IPS-20b (cell line): Measurements from ENCODE around the gene PRIMA1.

ENCODE experiments used
- H3K27ac ChIP-seq: one replicate; pipeline ENCODE4 v1.5.1; 2013; ENCODE audit warnings: low read length
- H3K27me3 ChIP-seq: 2 replicates; pipeline ENCODE4 v1.6.1; 2013; ENCODE audit warnings: mild to moderate bottlenecking, low read length, inconsistent platforms; ENCODE audit not compliant: insufficient read depth
- H3K36me3 ChIP-seq: 2 replicates; pipeline ENCODE4 v1.6.1; 2013; ENCODE audit warnings: low read depth, mild to moderate bottlenecking, inconsistent platforms, low read length, moderate library complexity; ENCODE audit not compliant: insufficient read depth
- H3K4me1 ChIP-seq: 2 replicates; pipeline ENCODE4 v1.6.1; 2013; ENCODE audit warnings: mild to moderate bottlenecking, control low read depth, inconsistent platforms, low read length, moderate library complexity; ENCODE audit not compliant: insufficient read depth
- H3K4me3 ChIP-seq: 2 replicates; pipeline ENCODE4 v1.5.1; 2013; ENCODE audit warnings: mild to moderate bottlenecking, low read length, inconsistent platforms
- H3K9ac ChIP-seq: 2 replicates; pipeline ENCODE4 v1.6.1; 2013; ENCODE audit warnings: low read depth, mild to moderate bottlenecking, inconsistent platforms, low read length, moderate library complexity
- H3K9me3 ChIP-seq: 2 replicates; pipeline ENCODE4 v1.6.1; 2013; ENCODE audit warnings: mild to moderate bottlenecking, low read depth, low read length, inconsistent platforms; ENCODE audit not compliant: insufficient read depth

Gene PRIMA1

DNA sequence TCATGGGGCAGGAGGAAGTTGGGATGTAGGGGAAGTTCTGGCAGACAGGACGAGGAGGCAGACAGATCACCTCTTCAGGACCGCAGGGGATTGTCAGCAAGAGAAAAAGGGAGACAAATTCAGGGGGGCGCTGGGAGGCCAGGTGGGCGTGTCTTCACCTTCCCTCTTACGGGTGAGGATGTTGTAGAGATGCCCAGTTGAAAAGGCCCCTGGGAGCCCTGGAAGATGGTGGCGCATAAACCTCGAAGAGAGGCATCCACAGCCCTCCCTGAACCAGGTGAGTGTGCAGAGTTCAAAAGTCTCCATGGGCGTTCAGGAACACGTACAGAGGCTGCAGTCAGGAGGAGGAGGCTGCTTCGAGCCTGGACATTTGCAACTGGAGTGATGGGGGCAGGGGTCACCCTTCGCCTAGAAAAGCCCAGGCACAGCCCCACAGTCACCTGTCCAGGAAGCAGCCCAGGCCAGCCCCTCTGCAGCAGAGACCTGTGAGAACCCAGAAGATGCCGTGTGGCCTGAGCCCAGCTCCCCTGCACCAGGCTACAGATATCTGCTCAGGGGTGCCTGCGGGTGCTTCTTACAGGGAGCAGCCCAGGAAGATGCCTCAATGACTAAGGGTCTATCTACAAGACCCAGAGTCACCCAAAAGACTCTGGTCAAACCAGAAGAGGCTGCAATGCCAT lies 74.4 kb downstream of the PRIMA1 start:
- Histone ChIP-seq H3K27me3 (no peaks in the 10 kb centered on the region), H3K9ac (no peak overlapping the region), H3K9me3 (no peaks in the 10 kb centered on the region), H3K4me3 (no peak overlapping the region), H3K36me3 (no peaks in the 10 kb centered on the region), H3K27ac (no peak overlapping the region), H3K4me1 (peaks cover 11% of the 10 kb centered on the region; the same call in 1 of the 2 replicates)

GRCh38 chr14:93712838-93713724 lies 75.2 kb downstream of the PRIMA1 start:
- H3K4me1 ChIP-seq, result peaks cover 11% of the 10 kb centered on the region; the same call in 1 of the 2 replicates
- H3K36me3 ChIP-seq, result no peaks in the 10 kb centered on the region
- no peaks in the 10 kb centered on the region for H3K9me3 ChIP-seq
- H3K9ac ChIP-seq, result no peak overlapping the region
- H3K27ac ChIP-seq, result no peak overlapping the region
- H3K4me3 ChIP-seq, result no peak overlapping the region
- no peaks in the 10 kb centered on the region for H3K27me3 ChIP-seq

GRCh38 chr14:93712079-93712837 lies 76.0 kb downstream of the PRIMA1 start:
- Histone ChIP-seq H3K4me1 (peaks cover 11% of the 10 kb centered on the region; the same call in 1 of the 2 replicates), H3K9ac (no peak overlapping the region), H3K27ac (no peak overlapping the region), H3K36me3 (no peaks in the 10 kb centered on the region), H3K9me3 (no peaks in the 10 kb centered on the region), H3K4me3 (no peak overlapping the region), H3K27me3 (no peaks in the 10 kb centered on the region)

DNA sequence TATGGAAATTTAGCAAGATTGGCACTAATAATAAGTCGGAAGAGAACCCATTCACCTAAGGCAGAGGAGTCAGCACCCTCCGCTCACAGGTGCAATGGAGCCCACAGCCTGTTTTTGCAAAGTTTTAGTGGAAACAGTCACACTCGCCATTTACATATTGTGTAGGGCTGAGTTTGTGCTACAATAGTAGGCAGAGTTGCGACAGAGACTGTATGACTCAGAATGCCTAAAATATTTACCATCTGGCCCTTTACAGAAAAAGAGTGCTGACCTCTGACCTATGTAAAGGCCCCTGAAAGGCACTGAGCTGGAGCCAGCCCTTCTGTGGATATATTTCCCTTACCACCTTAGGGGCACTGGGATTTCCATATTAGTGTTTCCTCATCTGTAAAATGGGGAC lies 79.0 kb downstream of the PRIMA1 start:
- no peak overlapping the region for H3K9ac ChIP-seq
- no peaks in the 10 kb centered on the region for H3K36me3 ChIP-seq
- H3K9me3 ChIP-seq, result no peaks in the 10 kb centered on the region
- H3K4me1 ChIP-seq, result peaks cover 11% of the 10 kb centered on the region; the same call in 1 of the 2 replicates
- H3K27ac ChIP-seq, result no peak overlapping the region
- no peak overlapping the region for H3K4me3 ChIP-seq
- H3K27me3 ChIP-seq, result no peaks in the 10 kb centered on the region

DNA sequence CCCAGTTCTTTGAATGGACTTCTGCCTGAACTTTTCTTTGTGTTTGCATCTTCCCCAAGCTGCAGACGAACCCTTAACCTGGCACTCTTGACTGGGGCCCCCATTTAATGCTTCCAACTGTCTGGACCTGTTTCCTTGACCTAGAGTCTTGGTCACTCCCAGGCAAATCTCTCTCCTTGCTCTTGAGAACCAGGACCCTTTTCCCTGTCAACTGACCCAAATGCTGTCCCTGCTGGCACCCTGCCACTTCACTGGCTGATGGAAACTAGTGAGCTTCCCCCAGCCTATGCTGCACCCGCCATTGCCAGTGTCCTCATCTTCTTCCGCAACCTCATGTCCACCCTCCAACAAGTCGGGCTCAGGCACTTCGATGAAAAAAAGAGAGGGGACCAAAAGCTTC lies 79.5 kb downstream of the PRIMA1 start:
- H3K27me3 ChIP-seq, result no peaks in the 10 kb centered on the region

DNA sequence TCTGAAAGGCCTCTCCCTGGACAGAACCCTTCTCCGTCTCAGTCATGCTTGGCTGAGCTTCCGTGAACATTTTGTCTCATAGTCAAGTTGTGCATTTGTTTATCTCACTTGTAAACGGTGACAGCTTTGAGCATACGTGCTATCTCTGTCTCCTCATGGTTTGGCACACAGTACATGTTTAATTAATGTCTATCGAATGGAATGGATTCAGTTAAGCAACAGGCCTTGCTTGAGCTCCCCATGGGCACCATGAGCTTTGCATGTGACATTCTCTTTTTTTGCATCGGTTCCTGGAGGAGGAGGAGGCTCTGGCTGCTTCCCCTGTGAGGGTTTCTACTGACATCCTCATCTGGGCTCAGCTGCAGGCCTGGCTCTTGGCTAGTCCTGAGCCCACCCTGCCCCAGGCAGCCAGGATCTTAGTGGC lies 80.0 kb downstream of the PRIMA1 start:
- Histone ChIP-seq H3K27ac (no peak overlapping the region), H3K9ac (no peak overlapping the region), H3K9me3 (no peaks in the 10 kb centered on the region), H3K4me3 (no peak overlapping the region), H3K36me3 (no peaks in the 10 kb centered on the region), H3K27me3 (no peaks in the 10 kb centered on the region), H3K4me1 (peaks cover 11% of the 10 kb centered on the region; the same call in 1 of the 2 replicates)

More for the DNA sequence above, 79.5 kb downstream of the PRIMA1 start:
- Histone ChIP-seq H3K4me1 (peaks cover 11% of the 10 kb centered on the region; the same call in 1 of the 2 replicates), H3K4me3 (no peak overlapping the region), H3K36me3 (no peaks in the 10 kb centered on the region), H3K9me3 (no peaks in the 10 kb centered on the region), H3K27ac (no peak overlapping the region), H3K9ac (no peak overlapping the region)

- H3K36me3 ChIP-seq, result no peaks in the 10 kb centered on the region
- H3K27ac ChIP-seq, result no peak overlapping the region
- no peaks in the 10 kb centered on the region for H3K27me3 ChIP-seq
- no peak overlapping the region for H3K9ac ChIP-seq
- no peak overlapping the region for H3K4me3 ChIP-seq
- peaks cover 7% of the 10 kb centered on the region; the same call in 1 of the 2 replicates for H3K4me1 ChIP-seq
- H3K9me3 ChIP-seq, result no peaks in the 10 kb centered on the region
Measured at GRCh38 chr14:93707475-93707874, 80.8 kb downstream of the PRIMA1 start.

GRCh38 chr14:93706360-93706955 lies 81.8 kb downstream of the PRIMA1 start:
- H3K9me3 ChIP-seq, result no peaks in the 10 kb centered on the region
- H3K9ac ChIP-seq, result no peak overlapping the region
- no peak overlapping the region for H3K27ac ChIP-seq
- no peaks in the 10 kb centered on the region for H3K36me3 ChIP-seq
- H3K4me3 ChIP-seq, result no peak overlapping the region
- 0 out of 2 replicates have a peak, but pooled peaks cover 2% of the 10 kb centered on the region for H3K4me1 ChIP-seq
- H3K27me3 ChIP-seq, result no peaks in the 10 kb centered on the region

GRCh38 chr14:93705513-93706156 lies 82.7 kb downstream of the PRIMA1 start:
- Histone ChIP-seq H3K27ac (no peak overlapping the region), H3K4me1 (0 out of 2 replicates have a peak, but pooled peaks cover 2% of the 10 kb centered on the region), H3K9me3 (no peaks in the 10 kb centered on the region), H3K36me3 (no peaks in the 10 kb centered on the region), H3K27me3 (no peaks in the 10 kb centered on the region), H3K9ac (no peak overlapping the region), H3K4me3 (no peak overlapping the region)

- Histone ChIP-seq H3K4me3 (no peak overlapping the region), H3K36me3 (no peaks in the 10 kb centered on the region), H3K9ac (no peak overlapping the region), H3K27ac (no peak overlapping the region), H3K9me3 (no peaks in the 10 kb centered on the region), H3K4me1 (no peaks in the 10 kb centered on the region), H3K27me3 (no peaks in the 10 kb centered on the region)
Measured at GRCh38 chr14:93703941-93704340, 84.3 kb downstream of the PRIMA1 start.

DNA sequence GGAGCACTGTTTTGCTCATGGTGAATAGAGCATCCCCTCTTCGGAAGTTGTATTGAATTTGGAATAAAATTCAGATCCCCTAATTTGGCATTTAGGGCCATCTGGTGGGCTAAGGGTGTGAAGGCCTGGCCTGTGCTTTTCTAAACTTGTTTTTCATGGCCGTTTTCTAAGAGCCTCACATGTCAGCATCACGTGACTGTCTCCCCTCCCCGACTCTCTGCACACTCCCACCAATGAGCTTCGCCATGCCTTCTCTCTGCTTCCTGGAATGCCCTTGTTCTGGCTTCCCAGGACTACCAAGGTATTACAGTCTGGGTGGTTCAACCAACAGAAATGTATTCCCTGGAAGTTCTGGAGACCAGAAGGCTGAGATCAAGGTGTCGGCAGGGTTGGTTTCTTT lies 85.3 kb downstream of the PRIMA1 start:
- Histone ChIP-seq H3K4me3 (no peak overlapping the region), H3K36me3 (no peaks in the 10 kb centered on the region), H3K9me3 (0 out of 2 replicates have a peak, but pooled peaks cover 2% of the 10 kb centered on the region), H3K27ac (no peak overlapping the region), H3K4me1 (no peaks in the 10 kb centered on the region), H3K9ac (no peak overlapping the region), H3K27me3 (no peaks in the 10 kb centered on the region)
